ENCODE results near the gene ASXL2. TPM values are rescaled to one million over a fixed set of nuclear protein-coding genes. Genes with fewer than 3 reads are reported as not detected.
"Not testable (repeated sequence)": the region's sequence is repeated elsewhere in the genome, so short reads cannot be mapped to it uniquely, and the experiment has no call there.

Gene ASXL2
- total RNA-seq, 2 donors from 2014 or later = 31.8 to 40.2 TPM

- Mint-ChIP-seq H3K9me3 (no peaks in the 10 kb centered on the region), H3K36me3 (no peaks in the 10 kb centered on the region), H3K27ac (peak overlapping the region; percentile 8 to 85)
- DNase-seq (ENCODE audit: low spot score in 2 of 2) = no peak
- ATAC-seq = peak; percentile 20 to 31
These were observed 25.1 kb downstream of the ASXL2 start for GRCh38 chr2:25853038-25853638.

GRCh38 chr2:25851740-25852503 lies 26.4 kb downstream of the ASXL2 start:
- no peaks in the 10 kb centered on the region for H3K36me3 Mint-ChIP-seq
- no peak for DNase-seq (ENCODE audit: low spot score in 2 of 2)
- no peaks in the 10 kb centered on the region for H3K9me3 Mint-ChIP-seq
- peak overlapping the region; percentile 39 to 85 for H3K27ac Mint-ChIP-seq
- peak; percentile 95 for ATAC-seq

- H3K36me3 Mint-ChIP-seq; DNase-seq (ENCODE audit: low spot score in 2 of 2); ATAC-seq; H3K9me3 Mint-ChIP-seq; H3K27ac Mint-ChIP-seq: not testable (repeated sequence)
These were observed 27.9 kb downstream of the ASXL2 start for GRCh38 chr2:25850400-25850799.

GRCh38 chr2:25849350-25849749 lies 28.9 kb downstream of the ASXL2 start:
- not testable (repeated sequence) for H3K27ac Mint-ChIP-seq; H3K36me3 Mint-ChIP-seq; H3K9me3 Mint-ChIP-seq; ATAC-seq; DNase-seq (ENCODE audit: low spot score in 2 of 2)

- ATAC-seq (peak in 1 of 2 donors; percentile 72), DNase-seq (ENCODE audit: low spot score in 2 of 2) (no peak)
- Mint-ChIP-seq H3K9me3 (no peaks in the 10 kb centered on the region), H3K27ac (no peak overlapping the region), H3K36me3 (no peaks in the 10 kb centered on the region)
These were observed 32.3 kb downstream of the ASXL2 start for GRCh38 chr2:25845843-25846505.

- H3K36me3 Mint-ChIP-seq = no peaks in the 10 kb centered on the region
- no peak overlapping the region for H3K27ac Mint-ChIP-seq
- DNase-seq (ENCODE audit: low spot score in 2 of 2) (no peak), ATAC-seq (no peak)
- H3K9me3 Mint-ChIP-seq = no peaks in the 10 kb centered on the region
These were observed 34.2 kb downstream of the ASXL2 start for GRCh38 chr2:25844089-25844488.

- no peaks in the 10 kb centered on the region for H3K9me3 Mint-ChIP-seq
- no peak for DNase-seq (ENCODE audit: low spot score in 2 of 2)
- H3K27ac Mint-ChIP-seq = no peak overlapping the region
- ATAC-seq = no peak
- no peaks in the 10 kb centered on the region for H3K36me3 Mint-ChIP-seq
These were observed 36.1 kb downstream of the ASXL2 start for GRCh38 chr2:25842155-25842554.

- no peak for ATAC-seq
- H3K27ac Mint-ChIP-seq = no peak overlapping the region
- DNase-seq (ENCODE audit: low spot score in 2 of 2) = no peak
- H3K36me3 Mint-ChIP-seq = peaks cover 6 to 18% of the 10 kb centered on the region in 2 donors
- no peaks in the 10 kb centered on the region for H3K9me3 Mint-ChIP-seq
These were observed 40.0 kb downstream of the ASXL2 start for GRCh38 chr2:25838152-25838756.

GRCh38 chr2:25835906-25836305 lies 42.4 kb downstream of the ASXL2 start:
- no peak for DNase-seq (ENCODE audit: low spot score in 2 of 2)
- Mint-ChIP-seq H3K36me3 (peaks cover 6 to 31% of the 10 kb centered on the region in 2 donors), H3K27ac (no peak overlapping the region), H3K9me3 (peaks cover 3 to 10% of the 10 kb centered on the region in 2 donors)
- no peak for ATAC-seq

- ATAC-seq (peak in 1 of 2 donors; percentile 53), DNase-seq (ENCODE audit: low spot score in 2 of 2) (no peak)
- peaks cover 12 to 42% of the 10 kb centered on the region in 2 donors for H3K36me3 Mint-ChIP-seq
- H3K9me3 Mint-ChIP-seq = peaks cover 8 to 15% of the 10 kb centered on the region in 2 donors
- peak overlapping the region in 1 of 2 donors; percentile 61 for H3K27ac Mint-ChIP-seq
These were observed 44.7 kb downstream of the ASXL2 start for GRCh38 chr2:25833566-25833965.

GRCh38 chr2:25832897-25833296 lies 45.4 kb downstream of the ASXL2 start:
- H3K27ac Mint-ChIP-seq = no peak overlapping the region
- H3K36me3 Mint-ChIP-seq = peaks cover 12 to 42% of the 10 kb centered on the region in 2 donors
- DNase-seq (ENCODE audit: low spot score in 2 of 2) (no peak), ATAC-seq (no peak)
- H3K9me3 Mint-ChIP-seq = peaks cover 8 to 15% of the 10 kb centered on the region in 2 donors

- no peak for DNase-seq (ENCODE audit: low spot score in 2 of 2)
- Mint-ChIP-seq H3K27ac (peak overlapping the region; percentile 89 to 94), H3K9me3 (peaks cover 8 to 15% of the 10 kb centered on the region in 2 donors), H3K36me3 (peaks cover 12 to 42% of the 10 kb centered on the region in 2 donors)
- peak; percentile 92 to 97 for ATAC-seq
These were observed 46.4 kb downstream of the ASXL2 start for GRCh38 chr2:25831746-25832449.

GRCh38 chr2:25829828-25830227 lies 48.5 kb downstream of the ASXL2 start:
- ATAC-seq (no peak), DNase-seq (ENCODE audit: low spot score in 2 of 2) (no peak)
- Mint-ChIP-seq H3K9me3 (peaks cover 8 to 15% of the 10 kb centered on the region in 2 donors), H3K36me3 (peaks cover 12 to 37% of the 10 kb centered on the region in 2 donors), H3K27ac (peak overlapping the region; percentile 70 to 91)

GRCh38 chr2:25829377-25829704 lies 48.9 kb downstream of the ASXL2 start:
- Mint-ChIP-seq H3K9me3 (peaks cover 8 to 15% of the 10 kb centered on the region in 2 donors), H3K36me3 (peaks cover 12 to 33% of the 10 kb centered on the region in 2 donors), H3K27ac (no peak overlapping the region)
- ATAC-seq (no peak), DNase-seq (ENCODE audit: low spot score in 2 of 2) (no peak)

- not testable (repeated sequence) for ATAC-seq; DNase-seq (ENCODE audit: low spot score in 2 of 2); H3K27ac Mint-ChIP-seq
- Mint-ChIP-seq H3K36me3 (peaks cover 9 to 29% of the 10 kb centered on the region in 2 donors), H3K9me3 (peaks cover 8 to 15% of the 10 kb centered on the region in 2 donors)
These were observed 49.5 kb downstream of the ASXL2 start for GRCh38 chr2:25828532-25829376.

Data from activated naive CD4-positive, alpha-beta T cell treated with anti-CD3 and anti-CD28 coated beads, Interleukin-2, amount 50 U/mL, for 72 hours (primary cell).